Measurements from ENCODE around the gene STK31.
"Not testable (repeated sequence)": the region's sequence is repeated elsewhere in the genome, so short reads cannot be mapped to it uniquely, and the experiment has no call there.

STK31 gene

GRCh38 chr7:23713285-23714149, 3.5 kb downstream of the STK31 start:
- peak; percentile 33 for DNase-seq (ENCODE audit: extremely low read depth, low read depth)
- no peak for TF ChIP-seq CTCF (IDR thresholded peaks at IDR 0.05; ENCODE audit: low read depth, low read length, missing control alignments)
- no peak overlapping the region for H3K4me3 ChIP-seq (replicated peaks; ENCODE audit: low read depth, low read length)

- no peak for TF ChIP-seq CTCF (IDR thresholded peaks at IDR 0.05; ENCODE audit: low read depth, low read length, missing control alignments)
- H3K4me3 ChIP-seq (replicated peaks; ENCODE audit: low read depth, low read length): no peak overlapping the region
Measured at GRCh38 chr7:23714150-23714464, 4.1 kb downstream of the STK31 start.

DNA sequence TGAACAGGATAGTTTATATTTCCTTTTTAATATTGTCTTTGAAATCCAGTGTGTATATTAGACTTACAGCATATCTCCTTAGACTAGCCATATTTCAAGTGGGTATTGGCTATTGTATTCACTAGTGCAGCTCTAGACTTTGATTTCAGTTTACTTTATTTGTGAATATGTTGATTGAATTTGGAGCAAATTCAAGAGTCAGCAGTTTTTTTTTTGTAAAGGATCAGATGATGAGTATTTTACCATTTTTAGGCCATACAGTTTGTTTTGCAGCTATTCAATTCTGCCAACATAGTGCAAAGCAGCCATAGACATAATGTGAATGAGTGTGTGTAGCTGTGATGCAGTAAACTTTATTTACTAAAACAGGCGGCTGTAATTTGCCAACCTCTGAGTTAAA, 4.6 kb downstream of the STK31 start:
- H3K4me3 ChIP-seq (replicated peaks; ENCODE audit: low read depth, low read length): no peak overlapping the region
- TF ChIP-seq CTCF (IDR thresholded peaks at IDR 0.05; ENCODE audit: low read depth, low read length, missing control alignments): no peak
- no peak for DNase-seq (ENCODE audit: extremely low read depth, low read depth)

More at GRCh38 chr7:23714150-23714464, 4.1 kb downstream of the STK31 start:
- DNase-seq (ENCODE audit: extremely low read depth, low read depth): no peak

DNA sequence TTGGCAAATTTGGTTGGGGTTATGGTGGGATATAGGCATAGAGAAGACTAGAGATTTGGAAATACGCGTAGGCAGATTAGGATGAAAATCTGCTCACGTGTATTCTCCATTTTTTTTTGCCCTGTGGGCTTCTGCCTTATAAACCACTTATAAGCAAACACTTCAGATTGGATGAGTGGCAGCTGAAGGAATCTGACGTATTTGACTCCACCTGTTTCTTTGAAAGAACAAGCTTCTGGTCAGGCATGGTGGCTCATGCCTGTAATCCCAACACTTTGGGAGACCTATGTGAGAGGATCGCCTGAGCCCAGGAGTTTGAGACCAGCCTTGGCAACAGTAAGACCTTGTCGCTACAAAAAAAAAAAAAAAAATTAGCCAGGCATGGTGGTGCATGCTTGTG, 5.1 kb downstream of the STK31 start:
- DNase-seq (ENCODE audit: extremely low read depth, low read depth): no peak
- TF ChIP-seq CTCF (IDR thresholded peaks at IDR 0.05; ENCODE audit: low read depth, low read length, missing control alignments): no peak
- H3K4me3 ChIP-seq (replicated peaks; ENCODE audit: low read depth, low read length): no peak overlapping the region

DNA sequence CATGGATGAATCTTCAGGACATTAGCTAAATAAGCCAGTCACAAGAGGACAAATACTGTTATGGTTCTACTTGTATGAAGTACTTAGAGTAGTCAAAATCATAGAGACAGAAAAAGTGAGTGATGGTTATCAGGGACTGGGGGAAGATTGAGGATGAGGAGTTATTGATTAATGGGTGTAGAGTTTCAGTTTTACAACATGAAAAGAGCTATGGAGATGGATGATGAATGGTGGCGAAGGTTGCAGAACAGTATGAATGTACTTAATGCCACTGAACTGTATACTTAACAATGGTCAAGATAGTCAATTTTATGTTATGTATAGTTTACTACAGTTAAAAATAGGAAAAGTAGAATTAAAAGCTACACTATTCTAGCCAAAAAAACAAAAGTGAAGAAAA, 7.8 kb downstream of the STK31 start:
- no peak for DNase-seq (ENCODE audit: extremely low read depth, low read depth)
- no peak for TF ChIP-seq CTCF (IDR thresholded peaks at IDR 0.05; ENCODE audit: low read depth, low read length, missing control alignments)
- H3K4me3 ChIP-seq (replicated peaks; ENCODE audit: low read depth, low read length): no peak overlapping the region

GRCh38 chr7:23721456-23721855, 11.4 kb downstream of the STK31 start:
- H3K4me3 ChIP-seq (replicated peaks; ENCODE audit: low read depth, low read length): no peak overlapping the region
- no peak for TF ChIP-seq CTCF (IDR thresholded peaks at IDR 0.05; ENCODE audit: low read depth, low read length, missing control alignments)
- DNase-seq (ENCODE audit: extremely low read depth, low read depth): no peak

GRCh38 chr7:23722587-23723216, 12.7 kb downstream of the STK31 start:
- not testable (repeated sequence) for DNase-seq (ENCODE audit: extremely low read depth, low read depth); H3K4me3 ChIP-seq (replicated peaks; ENCODE audit: low read depth, low read length)

GRCh38 chr7:23724113-23724512, 14.1 kb downstream of the STK31 start:
- DNase-seq (ENCODE audit: extremely low read depth, low read depth); H3K4me3 ChIP-seq (replicated peaks; ENCODE audit: low read depth, low read length): not testable (repeated sequence)
